SW480 (cell line): Measurements from ENCODE around the gene PSME3.

Source experiments
- DNase-seq: peaks from one replicate; pipeline ENCODE4 v3.0.0-alpha.2; 2016; ENCODE audit warnings: low spot score

PSME3 gene

GRCh38 chr17:42832934-42833766 is at the start of gene PSME3:
Gene PSME3 (plus strand): TSS chr17:42833397. CDS start chr17:42833632, 235 bp downstream.
- DNase-seq, result peak; percentile 86

- DNase-seq, result no peak
These were observed 49.4 kb upstream of the PSME3 start for GRCh38 chr17:42783791-42784138.

- DNase-seq, result no peak
These were observed 48.8 kb upstream of the PSME3 start for GRCh38 chr17:42784409-42784808.

- DNase-seq, result no peak
These were observed 48.2 kb upstream of the PSME3 start for GRCh38 chr17:42784811-42785592.

- DNase-seq, result no peak
These were observed 45.9 kb upstream of the PSME3 start for GRCh38 chr17:42787266-42787665.

- DNase-seq, result no peak
These were observed 41.2 kb upstream of the PSME3 start for GRCh38 chr17:42791948-42792347.

GRCh38 chr17:42792545-42792944 is 40.7 kb upstream of the PSME3 start:
- no peak for DNase-seq

- no peak for DNase-seq
These were observed 38.1 kb upstream of the PSME3 start for GRCh38 chr17:42795061-42795460.

GRCh38 chr17:42795465-42795864 is 37.7 kb upstream of the PSME3 start:
- DNase-seq, result no peak

GRCh38 chr17:42796066-42796758 is 37.0 kb upstream of the PSME3 start:
- no peak for DNase-seq

- DNase-seq, result no peak
These were observed 35.9 kb upstream of the PSME3 start for GRCh38 chr17:42797067-42798007.

- DNase-seq, result no peak
These were observed 35.2 kb upstream of the PSME3 start for GRCh38 chr17:42798011-42798382.

- peak; percentile 80 for DNase-seq
These were observed 34.5 kb upstream of the PSME3 start, which contains the start of the genes CNTD1 and COA3 for GRCh38 chr17:42798383-42799380. Gene CNTD1 (plus strand): TSS chr17:42798861. CDS start chr17:42799068, 207 bp downstream. Gene COA3 (minus strand): TSS chr17:42798704. CDS start chr17:42798681, 23 bp downstream.

- no peak for DNase-seq
These were observed 29.9 kb upstream of the PSME3 start for GRCh38 chr17:42803074-42803883.

- DNase-seq, result no peak
These were observed 28.3 kb upstream of the PSME3 start for GRCh38 chr17:42804918-42805367.

GRCh38 chr17:42806249-42806648 is 26.9 kb upstream of the PSME3 start:
- no peak for DNase-seq

GRCh38 chr17:42809250-42809649 is 23.9 kb upstream of the PSME3 start:
- no peak for DNase-seq

- DNase-seq, result no peak
These were observed 18.4 kb upstream of the PSME3 start for GRCh38 chr17:42814633-42815399.
